Kidney epithelial cell (primary cell): ENCODE results near the gene OR52M1. TPM values are rescaled to one million over a fixed set of nuclear protein-coding genes. Genes with fewer than 3 reads are reported as not detected.

ENCODE experiments used
- DNase-seq: peaks from one replicate; pipeline ENCODE4 v3.0.0-alpha.2; 2010; ENCODE audit warnings: low read depth
- H3K27me3 ChIP-seq: 2 replicates; pipeline ENCODE4 v1.6.0; 2011; ENCODE audit warnings: low read length; ENCODE audit not compliant: control insufficient read depth, insufficient read depth
- H3K36me3 ChIP-seq: 2 replicates; pipeline ENCODE4 v1.5.1; 2011; ENCODE audit warnings: low read length; ENCODE audit not compliant: control insufficient read depth, insufficient read depth
- H3K4me3 ChIP-seq: 2 replicates; pipeline ENCODE4 v1.5.1; 2011; ENCODE audit warnings: low read depth, mild to moderate bottlenecking, control low read depth, low read length
- CTCF ChIP-seq: IDR thresholded peaks from 2 replicates; pipeline ENCODE4 v1.5.1; 2011; ENCODE audit warnings: mild to moderate bottlenecking, moderate library complexity, low read length, control low read depth, inconsistent platforms; ENCODE audit not compliant: insufficient read depth, poor library complexity, severe bottlenecking
- total RNA-seq: library from RNA; depleted of rRNA; stranded (reverse); fragments of >200 nt; gene quantifications from 2 replicates; pipeline ENCODE4 v1.2.3, GENCODE V29; 2015

Gene OR52M1
- total RNA-seq, 1 donor from 2014 or later: not detected

GRCh38 chr11:4569075-4569474 lies 24.1 kb downstream of the OR52M1 start:
- H3K36me3 ChIP-seq: no peaks in the 10 kb centered on the region
- H3K27me3 ChIP-seq: no peaks in the 10 kb centered on the region
- no peak for DNase-seq
- no peak for TF ChIP-seq CTCF
- H3K4me3 ChIP-seq: no peak overlapping the region

GRCh38 chr11:4576880-4577279 lies 31.9 kb downstream of the OR52M1 start:
- H3K27me3 ChIP-seq: no peaks in the 10 kb centered on the region
- TF ChIP-seq CTCF: no peak
- no peaks in the 10 kb centered on the region for H3K36me3 ChIP-seq
- no peak for DNase-seq
- H3K4me3 ChIP-seq: no peak overlapping the region

GRCh38 chr11:4577761-4578160 lies 32.8 kb downstream of the OR52M1 start:
- no peak overlapping the region for H3K4me3 ChIP-seq
- no peaks in the 10 kb centered on the region for H3K27me3 ChIP-seq
- DNase-seq: no peak
- no peaks in the 10 kb centered on the region for H3K36me3 ChIP-seq
- TF ChIP-seq CTCF: no peak

GRCh38 chr11:4578624-4579023 lies 33.6 kb downstream of the OR52M1 start:
- H3K4me3 ChIP-seq: no peak overlapping the region
- no peaks in the 10 kb centered on the region for H3K36me3 ChIP-seq
- H3K27me3 ChIP-seq: no peaks in the 10 kb centered on the region
- no peak for TF ChIP-seq CTCF
- DNase-seq: no peak

GRCh38 chr11:4580124-4580523 lies 35.1 kb downstream of the OR52M1 start:
- H3K4me3 ChIP-seq: no peak overlapping the region
- TF ChIP-seq CTCF: no peak
- no peaks in the 10 kb centered on the region for H3K36me3 ChIP-seq
- DNase-seq: no peak
- no peaks in the 10 kb centered on the region for H3K27me3 ChIP-seq

- TF ChIP-seq CTCF: no peak
- no peak for DNase-seq
- Histone ChIP-seq H3K27me3 (no peaks in the 10 kb centered on the region), H3K4me3 (no peak within 1 kb of the TSS), H3K36me3 (no peaks in the 10 kb centered on the region)
These were observed 36.5 kb downstream of the OR52M1 start, which contains the start of gene OR52I2 for GRCh38 chr11:4581443-4581842. Gene OR52I2 (plus strand): TSS chr11:4581743.
